Breast epithelium (tissue), 4 donors: ENCODE measurements around the gene MANSC1. TPM values are rescaled to one million over a fixed set of nuclear protein-coding genes. Genes with fewer than 3 reads are reported as not detected.

Experiments
- DNase-seq, 2 donors: peaks; one replicate each; pipeline ENCODE4 v3.0.0-alpha.2; 2019; ENCODE audit warnings: low spot score in 2 of 2
- H3K27ac ChIP-seq, 2 donors: fragments of 200-600 bp; sonication (generic) in 1 of 2; one replicate each; pipeline ENCODE4 v1.5.1; 2016 to 2019; ENCODE audit warnings: mild to moderate bottlenecking in 1 of 2
- H3K27me3 ChIP-seq, 2 donors: fragments of 200-600 bp; sonication (generic) in 1 of 2; one replicate each; pipeline versions ENCODE4 v1.5.1 to v1.6.0; 2017 to 2019; ENCODE audit warnings: control low read depth in 1 of 2, mild to moderate bottlenecking in 1 of 2
- H3K36me3 ChIP-seq: fragments of 200-600 bp; one replicate; pipeline ENCODE4 v1.5.1; 2019
- H3K4me1 ChIP-seq, 2 donors: fragments of 200-600 bp; sonication (generic); one replicate each; pipeline ENCODE4 v1.5.1; 2016 to 2019; ENCODE audit warnings: control low read depth in 1 of 2
- H3K4me3 ChIP-seq, 3 donors: fragments of 200-600 bp; sonication (generic); 1 replicate in 2 of 3; 2 replicates in 1 of 3; pipeline ENCODE4 v1.5.1; 2016 to 2019; ENCODE audit warnings: mild to moderate bottlenecking in 3 of 3, moderate library complexity in 2 of 3
- H3K9me3 ChIP-seq, 2 donors: fragments of 200-600 bp; sonication (generic) in 1 of 2; one replicate each; pipeline ENCODE4 v1.5.1; 2016 to 2019; ENCODE audit warnings: control low read depth in 1 of 2
- POLR2A ChIP-seq: fragments of 450-650 bp; IDR thresholded peaks from one replicate; pipeline ENCODE4 v1.6.1; 2016; ENCODE audit warnings: antibody characterized with exemption, mild to moderate bottlenecking, moderate library complexity
- POLR2AphosphoS5 ChIP-seq, 3 donors: sonication (generic); formaldehyde crosslinking; IDR thresholded peaks; one replicate each; pipeline ENCODE4 v1.6.1; 2017; ENCODE audit warnings: antibody characterized with exemption in 3 of 3
- intact Hi-C: fragments of 100-400 bp; cut with DNase I; formaldehyde crosslinking; loops from one replicate; pipeline ENCODE4 v1.15.1; 2023; ENCODE audit warnings: low total_unique reads
- total RNA-seq, 3 donors: library from RNA; depleted of rRNA; stranded (reverse); fragments of >200 nt; gene quantifications; one replicate each; pipeline ENCODE4 v1.1.0, GENCODE V29; 2016
- TF ChIP-seq, protein P1 (sequence below), 3 donors: fragments of 450-650 bp; IDR thresholded peaks; one replicate each; pipeline ENCODE4 v1.5.1; 2016 to 2017; ENCODE audit warnings: antibody characterized with exemption in 3 of 3, mild to moderate bottlenecking in 3 of 3, moderate library complexity in 3 of 3

MANSC1 gene
- total RNA-seq, 3 donors from 2014 or later = 16.3 to 24.9 (median 18.7) TPM

GRCh38 chr12:12305568-12306300 lies 44.3 kb downstream of the MANSC1 start:
- TF ChIP-seq POLR2AphosphoS5 (IDR thresholded peaks at IDR 0.05) = no peak
- TF ChIP-seq, protein P1, sequence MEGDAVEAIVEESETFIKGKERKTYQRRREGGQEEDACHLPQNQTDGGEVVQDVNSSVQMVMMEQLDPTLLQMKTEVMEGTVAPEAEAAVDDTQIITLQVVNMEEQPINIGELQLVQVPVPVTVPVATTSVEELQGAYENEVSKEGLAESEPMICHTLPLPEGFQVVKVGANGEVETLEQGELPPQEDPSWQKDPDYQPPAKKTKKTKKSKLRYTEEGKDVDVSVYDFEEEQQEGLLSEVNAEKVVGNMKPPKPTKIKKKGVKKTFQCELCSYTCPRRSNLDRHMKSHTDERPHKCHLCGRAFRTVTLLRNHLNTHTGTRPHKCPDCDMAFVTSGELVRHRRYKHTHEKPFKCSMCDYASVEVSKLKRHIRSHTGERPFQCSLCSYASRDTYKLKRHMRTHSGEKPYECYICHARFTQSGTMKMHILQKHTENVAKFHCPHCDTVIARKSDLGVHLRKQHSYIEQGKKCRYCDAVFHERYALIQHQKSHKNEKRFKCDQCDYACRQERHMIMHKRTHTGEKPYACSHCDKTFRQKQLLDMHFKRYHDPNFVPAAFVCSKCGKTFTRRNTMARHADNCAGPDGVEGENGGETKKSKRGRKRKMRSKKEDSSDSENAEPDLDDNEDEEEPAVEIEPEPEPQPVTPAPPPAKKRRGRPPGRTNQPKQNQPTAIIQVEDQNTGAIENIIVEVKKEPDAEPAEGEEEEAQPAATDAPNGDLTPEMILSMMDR (IDR thresholded peaks at IDR 0.05) = no peak
- TF ChIP-seq POLR2A = no peak
- H3K4me3 ChIP-seq = no peak overlapping the region
- intact Hi-C loops = no loop called here
- no peak for DNase-seq
- no peaks in the 10 kb centered on the region for H3K4me1 ChIP-seq
- no peaks in the 10 kb centered on the region for H3K36me3 ChIP-seq
- H3K27me3 ChIP-seq = no peaks in the 10 kb centered on the region
- no peak overlapping the region for H3K27ac ChIP-seq
- H3K9me3 ChIP-seq = no peaks in the 10 kb centered on the region

GRCh38 chr12:12302976-12303375 lies 47.1 kb downstream of the MANSC1 start:
- no peaks in the 10 kb centered on the region for H3K36me3 ChIP-seq
- no peak overlapping the region for H3K4me3 ChIP-seq
- H3K27me3 ChIP-seq = no peaks in the 10 kb centered on the region
- H3K9me3 ChIP-seq = no peaks in the 10 kb centered on the region
- no peak overlapping the region for H3K27ac ChIP-seq
- no peaks in the 10 kb centered on the region for H3K4me1 ChIP-seq
- no peak for DNase-seq
- intact Hi-C loops = no loop called here
- TF ChIP-seq POLR2AphosphoS5 (IDR thresholded peaks at IDR 0.05) (no peak), POLR2A (no peak)
- TF ChIP-seq, protein P1 (IDR thresholded peaks at IDR 0.05) = no peak

GRCh38 chr12:12301122-12301521 lies 48.9 kb downstream of the MANSC1 start:
- Histone ChIP-seq H3K4me3 (no peak overlapping the region), H3K36me3 (no peaks in the 10 kb centered on the region), H3K27ac (no peak overlapping the region), H3K4me1 (no peaks in the 10 kb centered on the region), H3K27me3 (no peaks in the 10 kb centered on the region), H3K9me3 (no peaks in the 10 kb centered on the region)
- intact Hi-C loops = no loop called here
- DNase-seq = no peak
- TF ChIP-seq POLR2AphosphoS5 (IDR thresholded peaks at IDR 0.05) = no peak
- TF ChIP-seq, protein P1 (IDR thresholded peaks at IDR 0.05) = no peak
- TF ChIP-seq POLR2A = no peak

DNA sequence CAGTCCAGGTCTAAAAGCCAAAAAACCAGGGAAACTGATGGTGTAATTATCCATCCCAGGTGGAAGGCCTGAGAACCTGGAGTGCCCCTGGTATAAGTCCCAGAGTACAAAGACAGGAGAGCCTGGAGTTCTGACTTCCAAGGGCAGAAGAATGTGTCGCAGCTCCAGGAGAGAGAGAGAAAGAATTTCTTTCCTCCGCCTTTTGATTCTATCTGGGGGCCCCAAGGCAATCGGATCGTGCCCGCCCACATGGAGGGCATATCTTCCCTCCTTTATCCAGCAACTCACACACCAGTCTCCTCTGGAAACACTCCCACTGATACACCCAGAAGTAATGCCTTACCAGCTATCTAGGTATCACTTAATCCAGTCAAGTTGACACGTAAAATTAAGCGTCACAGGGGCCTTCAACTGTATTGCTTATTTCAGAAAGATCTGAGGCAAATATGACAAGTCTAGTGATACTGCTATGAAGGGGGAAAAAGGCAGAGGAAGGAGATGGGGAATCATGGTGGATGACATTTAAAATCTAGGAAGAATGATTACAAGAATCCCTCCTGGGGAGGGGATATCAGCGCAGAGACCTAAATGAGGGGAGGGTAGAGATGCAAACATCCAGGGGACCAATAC lies 52.7 kb downstream of the MANSC1 start:
- Histone ChIP-seq H3K4me3 (no peak overlapping the region), H3K9me3 (no peaks in the 10 kb centered on the region), H3K36me3 (no peaks in the 10 kb centered on the region), H3K27ac (no peak overlapping the region), H3K4me1 (no peaks in the 10 kb centered on the region), H3K27me3 (no peaks in the 10 kb centered on the region)
- intact Hi-C loops = no loop called here
- TF ChIP-seq POLR2A (no peak), POLR2AphosphoS5 (IDR thresholded peaks at IDR 0.05) (no peak)
- no peak for DNase-seq

GRCh38 chr12:12294215-12295005 lies 55.6 kb downstream of the MANSC1 start:
- no peak overlapping the region for H3K4me3 ChIP-seq
- H3K9me3 ChIP-seq = no peaks in the 10 kb centered on the region
- no peak overlapping the region for H3K27ac ChIP-seq
- no peaks in the 10 kb centered on the region for H3K36me3 ChIP-seq
- H3K4me1 ChIP-seq = no peaks in the 10 kb centered on the region
- intact Hi-C loops = no loop called here
- DNase-seq = no peak
- H3K27me3 ChIP-seq = no peaks in the 10 kb centered on the region
- TF ChIP-seq, protein P1 (IDR thresholded peaks at IDR 0.05) = no peak
- TF ChIP-seq POLR2AphosphoS5 (IDR thresholded peaks at IDR 0.05) (no peak), POLR2A (no peak)
